GM10847 (cell line): Measurements from ENCODE around the gene NR2C2.

Source experiments
- POLR2A ChIP-seq: IDR thresholded peaks from 2 replicates; pipeline ENCODE4 v1.6.1; 2011; ENCODE audit not compliant: insufficient read length; ENCODE audit errors: extremely low read depth

The NR2C2 gene

GRCh38 chr3:15017191-15017590, 69.8 kb downstream of the NR2C2 start:
- no peak for TF ChIP-seq POLR2A

GRCh38 chr3:15023249-15023648, 75.9 kb downstream of the NR2C2 start:
- TF ChIP-seq POLR2A: no peak

DNA sequence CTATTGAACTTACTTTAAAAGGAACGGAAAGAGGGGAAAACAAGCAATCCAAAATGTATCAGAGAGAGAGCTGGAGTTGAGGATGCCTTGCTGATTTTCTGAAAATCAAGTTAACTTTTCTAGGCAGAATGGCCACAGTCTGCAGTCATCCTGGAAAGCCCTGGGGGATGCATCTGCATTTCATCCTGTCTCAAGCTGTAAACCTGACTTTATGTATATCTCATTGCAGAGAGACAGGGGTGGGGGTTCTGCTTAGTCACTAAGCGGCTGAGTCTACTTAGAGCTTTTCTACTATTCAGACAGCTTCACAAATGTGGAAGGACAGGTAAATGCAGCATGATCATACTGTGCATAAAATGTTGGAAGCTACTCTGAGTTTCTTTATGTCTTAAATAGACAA, 76.3 kb downstream of the NR2C2 start:
- no peak for TF ChIP-seq POLR2A

GRCh38 chr3:15029625-15030024, 82.2 kb downstream of the NR2C2 start:
- TF ChIP-seq POLR2A: no peak

- no peak for TF ChIP-seq POLR2A
Measured at GRCh38 chr3:15032650-15033049, 85.3 kb downstream of the NR2C2 start.

- TF ChIP-seq POLR2A: no peak
Measured at GRCh38 chr3:15033103-15033502, 85.7 kb downstream of the NR2C2 start.

GRCh38 chr3:15038306-15038705, 90.9 kb downstream of the NR2C2 start:
- TF ChIP-seq POLR2A: no peak

DNA sequence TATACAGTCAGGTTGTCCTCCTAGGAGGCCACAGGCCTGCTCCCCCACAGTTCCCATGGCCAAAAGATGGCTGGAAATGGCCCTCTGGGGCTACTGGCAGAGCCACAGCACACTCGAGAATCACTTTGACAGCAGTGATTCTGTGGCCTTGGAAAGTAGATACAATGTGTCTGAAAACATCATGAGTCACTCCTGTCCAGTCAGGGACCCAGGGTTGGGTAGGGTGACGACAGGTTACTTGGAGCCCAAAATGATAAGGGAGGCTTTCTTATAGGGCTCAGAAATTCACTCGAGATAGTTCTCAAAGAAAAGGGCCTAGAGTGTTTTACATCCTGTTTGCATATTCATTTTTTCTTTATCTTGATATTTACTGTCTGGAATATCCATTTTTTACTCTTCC, 93.5 kb downstream of the NR2C2 start:
- TF ChIP-seq POLR2A: no peak

DNA sequence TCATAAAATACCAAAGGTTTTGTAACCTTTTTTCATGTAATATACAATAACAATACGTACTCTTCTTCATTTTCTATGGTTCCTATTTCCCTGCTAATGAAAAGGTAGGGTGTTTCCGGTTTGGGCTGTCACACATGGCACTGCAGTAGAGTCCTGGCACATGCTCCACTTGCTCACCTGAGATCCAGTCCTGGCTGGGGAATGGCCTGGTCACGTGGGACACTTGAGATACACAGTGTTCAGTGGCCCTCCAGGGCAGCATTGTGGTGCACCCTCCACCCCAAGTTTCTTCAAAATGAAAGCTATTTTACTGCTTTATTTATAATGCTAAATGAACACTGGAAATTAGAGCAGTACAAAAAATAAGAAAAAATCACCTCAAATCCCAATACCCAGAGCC, 94.6 kb downstream of the NR2C2 start:
- no peak for TF ChIP-seq POLR2A

- TF ChIP-seq POLR2A: no peak
Measured at GRCh38 chr3:15042936-15043335, 95.6 kb downstream of the NR2C2 start.

GRCh38 chr3:15043408-15044171, 96.2 kb downstream of the NR2C2 start:
- TF ChIP-seq POLR2A: no peak

GRCh38 chr3:15044326-15044725, 96.9 kb downstream of the NR2C2 start:
- no peak for TF ChIP-seq POLR2A

DNA sequence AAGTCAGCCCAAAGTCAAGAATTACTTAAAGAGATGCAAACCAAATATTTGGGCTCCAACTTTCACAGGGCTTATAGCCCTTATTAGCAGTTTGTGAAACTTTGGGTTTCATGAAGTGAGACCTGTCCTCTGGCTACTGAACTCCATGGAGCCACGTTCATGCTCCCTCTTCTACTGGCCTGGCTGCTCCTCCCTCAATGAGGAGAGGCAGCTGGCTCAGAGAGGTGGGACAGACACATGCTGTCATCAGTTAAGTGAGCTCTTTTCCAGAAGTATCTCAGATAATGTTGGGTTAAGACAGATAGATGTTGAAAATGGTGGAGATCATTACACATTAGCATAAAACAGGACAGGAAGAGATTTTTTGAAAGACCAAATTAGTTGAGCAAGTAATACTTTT, 98.3 kb downstream of the NR2C2 start:
- TF ChIP-seq POLR2A: no peak

DNA sequence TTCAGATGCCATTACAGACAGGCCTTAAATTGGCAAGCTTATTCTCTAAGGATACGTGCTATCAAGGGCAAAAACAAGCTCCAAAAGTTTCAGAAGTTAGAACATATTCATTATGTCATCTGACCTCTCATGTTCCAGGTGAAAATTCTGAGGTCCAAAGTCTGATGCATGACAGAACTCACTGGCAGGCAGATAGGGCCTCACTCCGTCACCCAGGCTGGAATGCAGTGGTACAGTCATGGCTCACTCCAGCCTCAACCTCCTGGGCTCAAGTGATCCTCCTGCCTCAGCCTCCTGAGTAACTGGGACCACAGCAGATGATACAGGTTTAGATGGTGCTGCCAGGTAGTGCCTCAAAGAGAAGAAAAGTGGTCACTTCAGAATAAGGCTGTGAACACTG, 102.2 kb downstream of the NR2C2 start:
- TF ChIP-seq POLR2A: no peak

DNA sequence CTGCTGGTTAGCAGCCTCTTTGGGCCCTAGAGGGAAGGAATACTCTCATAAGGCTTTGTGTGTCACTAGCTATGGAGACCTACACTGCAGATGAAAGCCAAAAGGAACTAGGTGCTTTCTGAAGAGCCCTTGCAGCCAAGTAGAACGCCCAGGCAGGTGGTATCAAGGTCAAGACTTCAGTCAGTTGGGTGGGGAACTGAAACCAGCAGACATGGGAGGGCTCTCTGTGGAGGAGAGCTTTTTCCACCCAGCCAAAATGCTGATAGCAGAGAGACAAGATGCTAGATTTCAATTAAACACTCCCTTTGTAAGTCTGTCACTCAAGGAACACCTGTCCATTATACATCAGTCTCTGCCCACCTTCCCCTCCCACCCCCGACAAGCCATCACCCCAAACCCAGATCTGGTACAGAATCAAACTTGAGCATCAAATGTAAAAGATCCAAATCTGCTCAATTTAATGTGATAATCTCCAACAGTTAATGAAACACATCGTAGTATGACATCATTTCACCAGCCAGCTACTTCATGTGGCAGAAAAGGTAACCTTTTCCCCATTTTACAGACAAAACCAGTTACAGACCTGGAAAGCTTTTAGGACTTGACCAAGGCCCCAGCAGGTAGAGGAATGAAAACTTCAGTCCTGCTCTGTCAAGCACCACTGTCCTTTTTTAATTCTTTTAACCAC, 103.2 kb downstream of the NR2C2 start:
- no peak for TF ChIP-seq POLR2A

DNA sequence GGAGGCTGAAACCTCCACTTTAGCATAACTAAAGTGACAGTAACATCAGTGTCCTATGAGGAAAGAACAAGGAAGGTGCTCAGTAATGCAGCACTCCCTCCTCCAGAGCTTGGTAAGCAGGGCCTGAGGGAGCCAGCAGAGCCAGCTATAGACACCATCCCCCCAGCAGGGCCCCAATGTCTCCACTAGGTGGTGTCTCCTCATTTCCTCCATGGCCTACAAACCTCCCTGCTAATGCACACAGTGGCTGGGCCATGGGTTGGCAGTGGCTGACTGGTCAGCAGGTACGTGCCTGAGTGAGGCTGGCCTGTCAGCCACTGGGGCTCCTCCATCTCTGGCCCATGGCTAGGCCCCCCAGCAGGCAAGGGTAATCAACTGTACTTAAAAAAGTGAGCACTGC, 104.1 kb downstream of the NR2C2 start:
- no peak for TF ChIP-seq POLR2A
